Stimulated activated CD8-positive, alpha-beta memory T cell treated with anti-CD3 and anti-CD28 coated beads, Interleukin-15, amount 100 ng/mL, for 48 hours (primary cell): ENCODE measurements around the gene C10orf71.

ENCODE experiments used
- DNase-seq, 2 donors: peaks; one replicate each; pipeline ENCODE4 v3.0.0-alpha.2; 2020; ENCODE audit warnings: low read depth in 2 of 2

C10orf71 gene

DNA sequence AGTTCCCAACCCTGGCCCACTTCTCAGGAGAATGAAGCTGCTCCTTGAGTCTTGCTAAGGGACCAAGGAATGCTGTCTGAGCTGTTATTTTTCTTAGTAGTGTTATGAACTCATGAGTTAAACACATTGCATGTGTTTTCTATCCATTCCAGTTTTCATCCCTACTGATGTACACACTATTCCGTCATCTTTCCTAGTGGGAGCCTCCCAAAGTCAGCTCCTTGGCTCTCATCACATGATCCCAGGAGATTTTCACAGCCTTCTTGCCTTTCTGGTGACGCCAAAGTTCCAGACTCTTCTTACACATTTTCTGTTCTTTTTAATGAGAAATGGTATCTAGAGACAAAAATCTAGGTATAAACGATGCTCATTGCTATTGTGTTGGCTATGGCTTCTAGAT is 8.4 kb upstream of the C10orf71 start:
- DNase-seq, result no peak

DNA sequence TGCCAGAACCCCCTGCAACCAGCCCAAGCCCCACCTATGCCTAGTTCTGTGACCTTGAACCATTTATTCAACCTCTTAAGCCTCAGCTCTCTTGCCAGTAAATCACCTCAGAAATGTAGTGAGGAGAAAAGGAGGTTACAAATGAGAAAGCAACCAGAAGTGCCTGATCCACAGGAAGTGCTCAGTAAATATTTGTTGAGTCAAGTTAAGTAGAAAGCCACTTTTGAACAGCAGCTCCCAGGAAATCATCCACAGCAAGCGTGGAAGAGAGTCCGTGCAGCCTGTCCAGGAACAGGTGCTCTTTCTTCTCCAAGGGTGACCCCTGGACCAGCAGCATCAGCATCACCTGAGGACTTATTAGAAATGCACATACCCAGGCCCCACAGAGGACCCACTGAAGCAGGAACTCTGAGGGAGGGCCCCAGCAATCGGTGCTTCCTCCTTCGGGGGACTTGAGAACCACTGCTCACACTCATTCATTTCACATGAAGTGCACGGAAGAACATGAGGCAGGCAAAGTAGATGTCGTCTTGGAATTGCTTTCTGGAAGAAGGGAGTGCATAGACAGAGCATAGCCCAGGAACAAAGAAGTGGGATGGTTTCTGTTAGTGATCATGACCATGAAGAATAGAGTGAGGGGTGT is 6.3 kb upstream of the C10orf71 start:
- DNase-seq, result no peak

- DNase-seq, result no peak
Measured at GRCh38 chr10:49293208-49293603, 5.8 kb upstream of the C10orf71 start.

DNA sequence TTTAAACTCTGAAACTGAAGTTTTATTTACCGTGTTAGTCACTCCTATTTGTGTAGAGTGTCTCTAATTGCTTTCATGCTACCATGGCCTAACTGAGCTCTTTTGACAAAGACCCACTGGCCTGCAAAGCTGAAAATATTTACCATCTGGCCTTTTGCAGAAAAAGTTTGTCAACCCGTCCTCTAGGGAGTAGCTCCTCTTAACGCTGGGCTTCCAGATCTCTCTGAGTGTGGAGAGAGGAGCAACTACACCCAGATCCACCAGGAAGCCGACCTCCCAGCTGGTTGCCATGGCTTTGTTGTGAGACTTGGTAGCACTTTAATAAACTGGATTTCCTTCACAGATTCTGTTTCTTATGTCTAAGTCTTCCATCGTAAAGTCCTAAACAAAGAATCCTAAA is 4.2 kb upstream of the C10orf71 start:
- DNase-seq, result no peak

DNA sequence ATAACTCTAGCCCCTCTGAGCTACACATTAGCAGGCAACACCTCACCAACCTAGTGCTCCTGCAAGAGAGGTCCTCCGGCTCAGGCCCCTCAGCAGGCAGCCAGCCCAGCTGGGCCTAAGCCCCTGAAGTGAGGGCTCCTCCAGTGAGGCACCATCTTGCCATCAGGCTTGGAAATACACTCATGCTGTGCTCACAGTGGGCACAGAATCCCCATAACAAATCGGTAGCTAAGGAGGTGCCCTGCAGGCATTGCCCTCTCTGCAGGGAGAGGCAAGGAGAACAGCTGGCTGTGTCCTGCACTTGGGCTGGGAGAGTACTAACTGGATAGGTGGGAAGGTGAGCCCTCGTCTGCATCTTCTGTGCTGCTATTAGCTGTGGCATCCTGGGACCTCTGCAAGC is 3.7 kb upstream of the C10orf71 start:
- no peak for DNase-seq

GRCh38 chr10:49296382-49296781 is 2.6 kb upstream of the C10orf71 start:
- no peak for DNase-seq

DNA sequence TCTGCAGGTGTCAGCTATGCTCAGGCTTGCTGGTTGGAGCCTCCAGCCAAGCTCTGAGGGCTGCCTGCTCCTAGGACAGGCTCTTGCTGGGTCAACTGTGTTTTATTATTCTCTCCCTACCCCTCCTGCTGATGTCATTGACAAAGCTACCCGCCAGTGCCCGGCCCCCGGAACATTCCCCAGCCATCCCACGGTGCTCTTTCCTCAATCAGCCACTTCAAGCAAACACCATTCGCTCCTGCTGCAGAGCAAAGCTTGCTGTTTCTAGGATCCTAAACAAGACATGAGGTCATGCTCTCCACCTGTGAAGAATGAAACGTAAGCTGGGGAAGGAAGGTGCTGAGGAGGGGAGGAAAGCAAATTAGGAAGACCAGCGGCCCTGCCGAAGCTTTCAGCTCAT is 2.1 kb upstream of the C10orf71 start:
- no peak for DNase-seq

GRCh38 chr10:49297818-49298670 is 926 bp upstream of the C10orf71 start:
- no peak for DNase-seq

GRCh38 chr10:49298671-49298982 is 343 bp upstream of the C10orf71 start:
- DNase-seq, result no peak

GRCh38 chr10:49299816-49300139 is 808 bp downstream of the C10orf71 start:
- DNase-seq, result no peak

DNA sequence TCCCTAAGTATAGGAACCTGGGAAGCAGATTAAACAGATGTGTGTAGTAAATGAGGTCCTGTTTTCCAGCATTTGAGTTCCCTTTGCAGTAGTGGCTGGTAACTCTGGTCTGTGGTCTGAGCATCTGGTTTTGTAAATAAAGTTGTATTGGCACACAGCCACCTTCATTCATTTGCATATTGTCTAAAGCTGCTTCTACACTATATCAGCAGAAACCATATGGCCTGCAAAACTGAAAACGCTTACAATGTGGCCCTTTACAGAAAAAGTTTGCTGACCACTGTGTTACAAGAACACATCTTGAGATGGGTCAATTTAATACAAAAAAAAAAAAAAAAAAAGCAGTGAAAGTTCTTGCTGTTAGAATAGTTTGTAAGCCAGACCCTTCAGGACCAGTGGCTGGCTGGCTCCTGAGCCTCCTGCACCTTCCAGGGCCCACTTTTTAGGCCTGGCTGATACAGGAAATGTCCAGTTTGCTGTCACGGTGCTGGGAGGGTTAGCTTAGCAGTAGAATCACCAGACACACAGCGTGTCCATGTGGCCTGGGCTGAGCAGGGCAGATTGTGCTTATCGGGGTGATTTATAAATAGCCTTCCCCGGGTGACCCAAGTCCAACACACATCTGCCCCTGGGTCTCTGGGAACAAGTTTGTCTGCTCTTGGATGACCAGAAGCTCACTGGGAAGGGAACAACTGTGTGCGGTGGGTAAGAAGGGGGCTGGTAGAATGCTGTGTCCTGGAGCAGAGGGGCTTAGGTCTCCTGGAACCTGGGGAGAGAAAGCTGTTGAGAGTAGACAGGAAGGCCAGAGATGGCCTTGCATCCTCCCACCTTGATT is 1.4 kb downstream of the C10orf71 start:
- no peak for DNase-seq

- DNase-seq, result no peak
Measured at GRCh38 chr10:49301302-49301701, 2.3 kb downstream of the C10orf71 start.

DNA sequence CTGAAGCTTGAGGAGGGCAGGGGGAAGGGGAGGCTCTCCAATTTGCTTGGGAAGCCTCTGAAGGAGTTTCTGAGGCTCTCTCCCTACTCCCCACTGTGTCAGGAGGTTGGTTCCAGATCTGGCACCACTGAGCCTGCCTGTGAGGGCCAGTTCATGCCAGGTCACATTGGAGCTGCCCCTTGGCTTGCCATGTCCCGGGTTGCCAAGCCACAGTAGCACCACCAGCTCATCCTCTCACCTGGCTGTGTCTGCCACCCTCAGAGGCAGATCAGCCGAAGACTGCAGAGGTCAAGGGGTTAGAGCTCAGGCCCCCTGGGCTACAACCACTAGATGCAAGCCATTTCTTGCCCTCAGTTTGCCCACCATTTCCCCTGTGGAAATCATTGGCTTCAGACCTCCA is 3.1 kb downstream of the C10orf71 start:
- DNase-seq, result no peak

GRCh38 chr10:49303711-49304110 is 4.7 kb downstream of the C10orf71 start:
- DNase-seq, result no peak

DNA sequence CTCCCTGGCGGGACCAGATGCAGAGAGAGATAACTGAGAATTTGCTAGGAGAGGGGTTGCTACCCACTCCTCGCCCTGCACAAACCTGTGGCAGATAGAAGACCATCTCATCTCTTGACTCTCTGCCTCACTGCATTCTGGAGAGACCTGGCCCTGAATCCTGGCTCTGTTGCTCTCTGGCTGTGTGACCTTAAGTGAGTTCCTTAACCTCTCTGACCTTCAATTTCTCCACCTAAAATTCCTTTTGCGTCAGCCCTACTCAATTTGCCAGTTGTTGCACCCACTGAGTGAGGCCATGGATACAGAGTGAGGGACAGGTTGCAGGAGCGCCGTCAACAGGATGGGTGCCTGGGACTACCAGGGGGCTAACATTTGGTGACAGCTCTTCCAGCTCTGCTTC is 5.2 kb downstream of the C10orf71 start:
- no peak for DNase-seq

DNA sequence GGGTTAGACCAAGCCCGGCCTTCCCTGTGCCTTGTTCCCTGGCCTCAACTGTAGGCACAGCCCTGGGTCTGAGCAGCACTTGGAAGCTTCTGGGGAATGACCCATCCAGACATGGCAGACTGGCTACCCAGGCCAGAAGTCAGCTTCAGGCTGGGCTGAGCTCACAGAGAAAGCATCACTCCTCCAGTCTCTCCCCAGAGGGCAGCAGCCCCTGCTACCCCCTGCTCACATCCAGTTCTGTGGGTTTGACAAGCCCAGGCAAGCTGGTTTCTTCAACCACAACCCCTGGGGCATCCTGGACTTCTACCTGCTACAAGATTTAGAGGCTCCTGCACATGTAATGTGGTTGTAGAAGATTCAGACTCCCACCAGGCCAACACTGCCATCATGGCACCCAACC is 9.0 kb downstream of the C10orf71 start:
- DNase-seq, result no peak

- no peak for DNase-seq
Measured at GRCh38 chr10:49308881-49309280, 9.9 kb downstream of the C10orf71 start.

DNA sequence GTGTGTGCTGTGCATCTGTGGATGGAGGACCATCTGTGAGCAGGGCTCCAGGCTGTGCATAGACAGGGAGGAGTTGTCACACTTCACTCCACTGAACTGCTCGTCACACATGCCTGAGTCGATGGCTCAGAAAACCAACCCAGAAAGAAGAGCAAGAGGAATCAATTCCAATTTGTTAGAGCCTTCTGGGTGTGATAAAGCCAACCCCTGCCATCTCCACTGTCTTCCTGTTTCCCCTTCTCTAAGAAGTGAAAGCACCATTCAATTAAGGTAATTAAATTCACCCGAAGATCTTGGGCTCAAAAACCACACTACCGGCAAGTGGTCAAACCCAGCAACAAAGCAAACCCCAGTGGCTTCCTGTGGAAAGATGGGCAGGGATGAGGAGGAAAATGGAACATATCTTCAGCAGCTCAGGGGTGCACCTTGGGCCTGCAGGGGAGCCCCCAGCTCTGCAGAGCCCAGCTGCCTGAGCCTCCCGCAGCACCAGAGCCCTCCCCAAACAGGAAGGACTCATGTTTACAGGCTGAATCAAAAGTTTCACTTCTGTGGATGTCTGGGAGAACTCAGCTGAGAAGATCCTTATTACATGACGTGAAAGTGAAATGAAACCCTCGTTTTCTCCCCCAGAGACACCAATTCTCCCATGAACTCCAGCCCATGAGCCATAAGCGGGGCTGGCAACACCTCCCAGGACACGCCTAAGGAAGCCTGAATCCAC is 10.9 kb downstream of the C10orf71 start:
- DNase-seq, result peak in 1 of 2 donors; percentile 42

DNA sequence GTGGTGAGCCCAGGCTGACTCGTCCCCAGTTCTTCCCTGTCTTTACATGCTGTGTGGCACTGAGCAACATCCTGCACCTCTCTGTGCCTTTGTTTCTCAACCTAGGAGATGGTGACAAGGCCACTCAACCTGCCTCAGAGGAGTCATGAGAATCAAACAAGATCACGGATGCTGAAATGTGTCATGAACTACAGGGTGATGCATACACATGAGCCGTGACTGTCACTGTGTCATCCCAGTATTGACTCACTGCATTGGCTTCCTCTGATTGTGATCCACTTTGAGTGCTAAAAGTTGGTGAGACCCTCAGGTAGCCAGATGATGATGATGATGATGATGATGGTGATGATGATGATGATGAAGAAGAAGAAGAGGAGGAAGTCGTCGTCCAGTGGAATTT is 11.5 kb downstream of the C10orf71 start:
- peak; percentile 10 to 17 for DNase-seq

GRCh38 chr10:49310901-49311554 is 12.1 kb downstream of the C10orf71 start:
- DNase-seq, result no peak

GRCh38 chr10:49311555-49312236 is 12.7 kb downstream of the C10orf71 start:
- DNase-seq, result no peak
